HCT116 (cell line): Measurements from ENCODE around the gene TMEM181. TPM values are rescaled to one million over a fixed set of nuclear protein-coding genes. Genes with fewer than 3 reads are reported as not detected.

Experiments used
- ATAC-seq: fragments of 200-7000 bp; cut with Tn5 transposase; 2 replicates; pipeline ENCODE4 v1.9.1; 2020; ENCODE audit warnings: mild to moderate bottlenecking, moderate library complexity
- BruUV-seq: library from RNA; stranded (reverse); fragments of 400-500 nt; replicated peaks from 2 replicates; lab custom pipeline; 2021; lab: Mats Ljungman, UMichigan
- CTCF ChIA-PET: fragments of 300-600 bp; sonication (Branson Sonifier 250); formaldehyde crosslinking; loops from one replicate; lab custom pipeline; 2021; ENCODE audit warnings: antibody characterized with exemption; lab: Charles Lee
- POLR2A ChIA-PET: fragments of 300-600, 350-600 bp; sonication (Branson Sonifier 250); formaldehyde crosslinking; loops from one replicate; lab custom pipeline; 2021; ENCODE audit warnings: antibody characterized with exemption; lab: Charles Lee
- RAD21 ChIA-PET, 2 experiments: fragments of 300-600 bp; sonication (Branson Sonifier 250); formaldehyde crosslinking; loops; one replicate each; lab custom pipeline; 2023; ENCODE audit warnings: low total read pairs in 2 of 2; ENCODE audit not compliant: uncharacterized antibody in 2 of 2, unreplicated experiment in 2 of 2, low non-redundant PET in 1 of 2; lab: Charles Lee
- DNase-seq: peaks from one replicate; pipeline ENCODE4 v3.0.0-alpha.2; 2010; ENCODE audit warnings: low read depth, low spot score
- H2AFZ ChIP-seq: fragments of 200-600 bp; shearing (Covaris generic), sonication (generic); 2 replicates; pipeline ENCODE4 v1.6.1; 2017; ENCODE audit warnings: low read depth, mixed run types, mixed read lengths, antibody characterized with exemption, low read length; ENCODE audit not compliant: poor library complexity, severe bottlenecking
- H3K27ac ChIP-seq: 2 replicates; pipeline ENCODE4 v1.5.1; 2012; ENCODE audit warnings: low read depth, low read length
- H3K27me3 ChIP-seq: fragments of 200-600 bp; sonication (generic); 2 replicates; pipeline ENCODE4 v1.6.1; 2016; ENCODE audit warnings: mixed run types, low read length, mixed read lengths; ENCODE audit not compliant: insufficient read depth
- H3K36me3 ChIP-seq, 2 experiments: fragments of 200-500 bp in 1 of 2; fragments of 200-600 bp in 1 of 2; sonication (Bioruptor generic) in 1 of 2; sonication (generic) in 1 of 2; 2 replicates each; pipeline versions ENCODE4 v1.5.1 to v1.6.1; 2014 to 2016; ENCODE audit warnings: low read length in 2 of 2, inconsistent platforms in 1 of 2, mixed read lengths in 1 of 2, mixed run types in 1 of 2; ENCODE audit not compliant: insufficient read depth in 2 of 2, control insufficient read depth in 1 of 2
- H3K4me1 ChIP-seq, 2 experiments: fragments of 200-600 bp in 1 of 2; sonication (generic) in 1 of 2; 2 replicates each; pipeline versions ENCODE4 v1.5.1 to v1.6.1; 2012 to 2017; ENCODE audit warnings: low read length in 2 of 2, inconsistent platforms in 1 of 2, mild to moderate bottlenecking in 1 of 2, mixed read lengths in 1 of 2, mixed run types in 1 of 2, moderate library complexity in 1 of 2; ENCODE audit not compliant: insufficient read depth in 2 of 2, control insufficient read depth in 1 of 2
- H3K4me2 ChIP-seq: fragments of 200-600 bp; sonication (generic); 2 replicates; pipeline ENCODE4 v1.6.1; 2017; ENCODE audit warnings: mixed run types, low read length, mixed read lengths
- H3K4me3 ChIP-seq, 2 experiments: fragments of 200-600 bp in 1 of 2; sonication (generic) in 1 of 2; replicated peaks in 1 of 2; 2 replicates each; pipeline ENCODE4 v1.5.1; 2011 to 2016; ENCODE audit warnings: low read length in 2 of 2, control low read depth in 1 of 2, low read depth in 1 of 2, mild to moderate bottlenecking in 1 of 2, mixed read lengths in 1 of 2, mixed run types in 1 of 2
- H3K79me2 ChIP-seq: fragments of 200-600 bp; sonication (generic); 2 replicates; pipeline ENCODE4 v1.6.1; 2017; ENCODE audit warnings: mild to moderate bottlenecking, mixed run types, low read length, moderate library complexity, mixed read lengths; ENCODE audit not compliant: insufficient read depth
- H3K9ac ChIP-seq: fragments of 200-600 bp; sonication (generic); 2 replicates; pipeline ENCODE4 v1.6.1; 2016; ENCODE audit warnings: low read length, mixed read lengths
- H3K9me2 ChIP-seq: fragments of 200-600 bp; sonication (generic), shearing (Covaris generic); 2 replicates; pipeline ENCODE4 v1.6.1; 2017; ENCODE audit warnings: mixed run types, mild to moderate bottlenecking, moderate library complexity; ENCODE audit not compliant: insufficient read depth
- H3K9me3 ChIP-seq, 2 experiments: fragments of 200-500 bp in 1 of 2; fragments of 200-600 bp in 1 of 2; sonication (Bioruptor generic) in 1 of 2; sonication (generic) in 1 of 2; 2 replicates each; pipeline ENCODE4 v1.6.1; 2014 to 2017; ENCODE audit warnings: low read length in 2 of 2, mixed read lengths in 2 of 2, inconsistent platforms in 1 of 2, low read depth in 1 of 2, mild to moderate bottlenecking in 1 of 2, mixed run types in 1 of 2, moderate library complexity in 1 of 2; ENCODE audit not compliant: control insufficient read depth in 1 of 2, insufficient read depth in 1 of 2
- H4K20me1 ChIP-seq: fragments of 200-600 bp; sonication (generic), shearing (Covaris generic); 2 replicates; pipeline ENCODE4 v1.6.1; 2017; ENCODE audit warnings: mixed run types, mild to moderate bottlenecking, moderate library complexity; ENCODE audit not compliant: insufficient read depth
- ATF3 ChIP-seq: IDR thresholded peaks from 2 replicates; pipeline ENCODE4 v1.6.1; 2012
- CBX3 ChIP-seq: IDR thresholded peaks from 2 replicates; pipeline ENCODE4 v1.6.1; 2012; ENCODE audit warnings: low read depth
- CEBPB ChIP-seq: IDR thresholded peaks from 2 replicates; pipeline ENCODE4 v1.6.1; 2012; ENCODE audit warnings: low read depth
- CTCF ChIP-seq, 3 experiments: fragments of 200-600 bp in 1 of 3; sonication (generic) in 1 of 3; IDR thresholded peaks in 2 of 3; conservative IDR thresholded peaks in 1 of 3; 2 replicates each; pipeline ENCODE4 v1.5.1; 2012 to 2017; ENCODE audit warnings: low read depth in 2 of 3, low read length in 2 of 3, antibody characterized with exemption in 1 of 3, borderline replicate concordance in 1 of 3, control low read depth in 1 of 3, mild to moderate bottlenecking in 1 of 3, mixed read lengths in 1 of 3, mixed run types in 1 of 3, moderate library complexity in 1 of 3; ENCODE audit not compliant: insufficient read depth in 1 of 3
- EGR1 ChIP-seq: IDR thresholded peaks from 2 replicates; pipeline ENCODE4 v1.6.1; 2012; ENCODE audit warnings: low read depth
- ELF1 ChIP-seq: IDR thresholded peaks from 2 replicates; pipeline ENCODE4 v1.6.1; 2012; ENCODE audit warnings: low read depth, borderline replicate concordance
- EZH2 ChIP-seq: fragments of 200-600 bp; sonication (generic); IDR thresholded peaks from 2 replicates; pipeline ENCODE4 v1.6.1; 2017; ENCODE audit warnings: antibody characterized with exemption, mixed run types
- EZH2phosphoT487 ChIP-seq: fragments of 200-600 bp; IDR thresholded peaks from 2 replicates; pipeline ENCODE4 v1.6.1; 2018; ENCODE audit warnings: antibody characterized with exemption, borderline replicate concordance
- JUND ChIP-seq: IDR thresholded peaks from 2 replicates; pipeline ENCODE4 v1.6.1; 2012
- MAX ChIP-seq: IDR thresholded peaks from 2 replicates; pipeline ENCODE4 v1.6.1; 2012
- POLR2A ChIP-seq: IDR thresholded peaks from 2 replicates; pipeline ENCODE4 v1.7.0; 2011; ENCODE audit warnings: borderline replicate concordance; ENCODE audit not compliant: insufficient read depth, insufficient read length; ENCODE audit errors: extremely low read depth
- RAD21 ChIP-seq: IDR thresholded peaks from 2 replicates; pipeline ENCODE4 v1.6.1; 2012; ENCODE audit warnings: low read depth, mild to moderate bottlenecking
- REST ChIP-seq: IDR thresholded peaks from 2 replicates; pipeline ENCODE4 v1.6.1; 2012; ENCODE audit warnings: low read depth
- SP1 ChIP-seq: IDR thresholded peaks from 2 replicates; pipeline ENCODE4 v1.6.1; 2012; ENCODE audit warnings: low read depth
- SRF ChIP-seq: IDR thresholded peaks from 2 replicates; pipeline ENCODE4 v1.6.1; 2012; ENCODE audit warnings: low read depth
- YY1 ChIP-seq: IDR thresholded peaks from 2 replicates; pipeline ENCODE4 v1.6.1; 2011; ENCODE audit warnings: low read length, low read depth, moderate library complexity, mild to moderate bottlenecking; ENCODE audit not compliant: insufficient replicate concordance; ENCODE audit errors: extremely low read depth
- ZBTB33 ChIP-seq: IDR thresholded peaks from 2 replicates; pipeline ENCODE4 v1.6.1; 2011; ENCODE audit warnings: mild to moderate bottlenecking, low read length, moderate library complexity; ENCODE audit not compliant: insufficient replicate concordance; ENCODE audit errors: extremely low read depth
- ZFX ChIP-seq: fragments of 450-650 bp; IDR thresholded peaks from 2 replicates; pipeline ENCODE4 v1.6.1; 2017
- ZNF274 ChIP-seq: fragments of 200-500 bp; sonication (Bioruptor generic); IDR thresholded peaks from 2 replicates; pipeline ENCODE4 v1.6.1; 2014; ENCODE audit warnings: mild to moderate bottlenecking, low read depth, low read length, inconsistent platforms
- intact Hi-C: fragments of 100-400 bp; cut with micrococcal nuclease; formaldehyde crosslinking; loops from 2 replicates; pipeline ENCODE4 v1.10.0; 2022
- total RNA-seq: library from RNA; stranded (reverse); gene quantifications from one replicate; pipeline ENCODE4 v1.2.1, GENCODE V29; 2021; ENCODE audit not compliant: unreplicated experiment

The TMEM181 gene
- total RNA-seq, 1 experiment from 2014 or later, result 34.4 TPM

- ChIA-PET CTCF (no interaction called here), POLR2A (no interaction called here), RAD21 (no interaction called here)
- H3K27ac ChIP-seq, result no peak overlapping the region
- no peaks in the 10 kb centered on the region for H3K27me3 ChIP-seq
- no peaks in the 10 kb centered on the region for H3K9me3 ChIP-seq
- no peaks in the 10 kb centered on the region for H4K20me1 ChIP-seq
- no peak overlapping the region for H3K4me2 ChIP-seq
- no peak overlapping the region for H3K4me3 ChIP-seq
- ATAC-seq (no peak), DNase-seq (no peak)
- TF ChIP-seq REST (no peak), SP1 (no peak), SRF (no peak), EZH2phosphoT487 (no peak), JUND (no peak), RAD21 (no peak), POLR2A (no peak), ELF1 (no peak), ATF3 (no peak), YY1 (no peak), CEBPB (no peak), CTCF (IDR thresholded peaks at IDR 0.05 in 2 of 3, conservative IDR thresholded peaks at IDR 0.05 in 1 of 3; ENCODE audit: borderline replicate concordance in 1 of 3, insufficient read depth in 1 of 3, low read depth in 2 of 3, low read length in 2 of 3) (no peak), ZNF274 (no peak), EZH2 (no peak), CBX3 (no peak), EGR1 (no peak), ZFX (no peak), ZBTB33 (no peak), MAX (no peak)
- no peak overlapping the region for H2AFZ ChIP-seq
- H3K9me2 ChIP-seq, result no peaks in the 10 kb centered on the region
- peaks cover 6 to 18% of the 10 kb centered on the region in 2 experiments; a peak in 3 of 4 replicates for H3K4me1 ChIP-seq
- no peaks in the 10 kb centered on the region for H3K36me3 ChIP-seq
- H3K9ac ChIP-seq, result no peak overlapping the region
- intact Hi-C loops, result no loop called here
- no peaks in the 10 kb centered on the region for H3K79me2 ChIP-seq
- no TSS peak for BruUV-seq
Measured at GRCh38 chr6:158516098-158516497, 43.8 kb upstream of the TMEM181 start.
